Measurements from ENCODE around the gene DRD1.

DNA sequence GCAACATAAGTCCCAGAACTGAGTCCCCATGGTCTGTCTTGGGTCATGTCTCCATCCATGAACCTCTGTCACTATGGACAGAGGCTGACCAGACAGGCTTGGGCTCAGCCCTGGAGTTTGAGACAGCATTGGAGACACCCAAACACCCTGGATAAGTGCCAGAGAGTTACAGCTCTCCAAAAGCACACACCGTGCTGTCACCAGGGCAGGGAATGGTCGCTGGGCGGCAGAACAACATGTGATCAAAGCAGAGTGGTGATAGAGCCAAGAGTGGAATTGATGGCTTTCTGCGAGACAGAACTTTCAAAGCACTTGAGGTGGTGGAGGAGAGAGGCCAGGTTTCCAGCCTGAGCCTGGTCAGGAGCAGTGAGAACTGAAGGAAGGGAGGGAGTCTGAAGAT lies 50.1 kb downstream of the DRD1 start:
- TF ChIP-seq, protein P1, sequence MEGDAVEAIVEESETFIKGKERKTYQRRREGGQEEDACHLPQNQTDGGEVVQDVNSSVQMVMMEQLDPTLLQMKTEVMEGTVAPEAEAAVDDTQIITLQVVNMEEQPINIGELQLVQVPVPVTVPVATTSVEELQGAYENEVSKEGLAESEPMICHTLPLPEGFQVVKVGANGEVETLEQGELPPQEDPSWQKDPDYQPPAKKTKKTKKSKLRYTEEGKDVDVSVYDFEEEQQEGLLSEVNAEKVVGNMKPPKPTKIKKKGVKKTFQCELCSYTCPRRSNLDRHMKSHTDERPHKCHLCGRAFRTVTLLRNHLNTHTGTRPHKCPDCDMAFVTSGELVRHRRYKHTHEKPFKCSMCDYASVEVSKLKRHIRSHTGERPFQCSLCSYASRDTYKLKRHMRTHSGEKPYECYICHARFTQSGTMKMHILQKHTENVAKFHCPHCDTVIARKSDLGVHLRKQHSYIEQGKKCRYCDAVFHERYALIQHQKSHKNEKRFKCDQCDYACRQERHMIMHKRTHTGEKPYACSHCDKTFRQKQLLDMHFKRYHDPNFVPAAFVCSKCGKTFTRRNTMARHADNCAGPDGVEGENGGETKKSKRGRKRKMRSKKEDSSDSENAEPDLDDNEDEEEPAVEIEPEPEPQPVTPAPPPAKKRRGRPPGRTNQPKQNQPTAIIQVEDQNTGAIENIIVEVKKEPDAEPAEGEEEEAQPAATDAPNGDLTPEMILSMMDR (IDR thresholded peaks at IDR 0.05): no peak
- TF ChIP-seq POLR2A (IDR thresholded peaks at IDR 0.05): no peak
- no peak for TF ChIP-seq POLR2AphosphoS5 (IDR thresholded peaks at IDR 0.05)
